DOHH2 (cell line): ENCODE measurements around the gene ST3GAL3.

Experiments used
- H3F3A ChIP-seq: fragments of 200-600 bp; sonication (generic), shearing (Covaris generic); 2 replicates; pipeline ENCODE4 v1.6.0; 2016; ENCODE audit warnings: antibody characterized with exemption, mild to moderate bottlenecking; ENCODE audit not compliant: control insufficient read depth, insufficient read depth
- H3K27ac ChIP-seq: fragments of 200-600 bp; sonication (generic); 2 replicates; pipeline ENCODE4 v1.5.1; 2014; ENCODE audit warnings: low read depth, mild to moderate bottlenecking, low read length, moderate library complexity
- H3K27me3 ChIP-seq: fragments of 200-600 bp; sonication (generic); 2 replicates; pipeline ENCODE4 v1.6.1; 2014; ENCODE audit warnings: mild to moderate bottlenecking, low read length, mixed read lengths; ENCODE audit not compliant: control insufficient read depth
- H3K36me3 ChIP-seq: fragments of 200-600 bp; sonication (generic); 2 replicates; pipeline ENCODE4 v1.6.1; 2014; ENCODE audit warnings: mild to moderate bottlenecking, low read length, moderate library complexity, mixed read lengths; ENCODE audit not compliant: control insufficient read depth
- H3K4me1 ChIP-seq: fragments of 200-600 bp; sonication (generic); 2 replicates; pipeline ENCODE4 v1.6.1; 2014; ENCODE audit warnings: mild to moderate bottlenecking, low read length, mixed read lengths; ENCODE audit not compliant: control insufficient read depth
- H3K4me2 ChIP-seq: fragments of 200-600 bp; sonication (generic); 2 replicates; pipeline ENCODE4 v1.6.0; 2014; ENCODE audit warnings: mild to moderate bottlenecking, low read length, moderate library complexity
- H3K4me3 ChIP-seq: fragments of 200-600 bp; sonication (generic); 2 replicates; pipeline ENCODE4 v1.5.1; 2014; ENCODE audit warnings: mild to moderate bottlenecking, low read length, mixed read lengths
- H3K79me2 ChIP-seq: fragments of 200-600 bp; sonication (generic); 2 replicates; pipeline ENCODE4 v1.6.1; 2014; ENCODE audit warnings: mild to moderate bottlenecking, low read length, mixed read lengths; ENCODE audit not compliant: control insufficient read depth
- H3K9me2 ChIP-seq: fragments of 200-600 bp; sonication (generic); replicated peaks from 2 replicates; pipeline ENCODE4 v1.6.1; 2014; ENCODE audit warnings: mild to moderate bottlenecking, low read length, mixed read lengths; ENCODE audit not compliant: control insufficient read depth
- H3K9me3 ChIP-seq: fragments of 200-600 bp; sonication (generic); 2 replicates; pipeline ENCODE4 v1.6.1; 2014; ENCODE audit warnings: antibody characterized with exemption, low read length, mixed read lengths; ENCODE audit not compliant: control insufficient read depth, insufficient read depth
- H4K20me1 ChIP-seq: fragments of 200-600 bp; sonication (generic); 2 replicates; pipeline ENCODE4 v1.6.0; 2014; ENCODE audit warnings: low read depth, mild to moderate bottlenecking, antibody characterized with exemption, low read length, moderate library complexity; ENCODE audit not compliant: control insufficient read depth, insufficient read depth
- EZH2phosphoT487 ChIP-seq: fragments of 200-600 bp; sonication (generic); IDR thresholded peaks from 2 replicates; pipeline ENCODE4 v1.6.1; 2017; ENCODE audit warnings: borderline replicate concordance, mild to moderate bottlenecking, antibody characterized with exemption, low read length, moderate library complexity, mixed read lengths
- TF ChIP-seq, protein P1 (sequence below): fragments of 200-600 bp; sonication (generic); IDR thresholded peaks from one replicate; pipeline ENCODE4 v1.5.1; 2014; ENCODE audit warnings: antibody characterized with exemption, mild to moderate bottlenecking, low read depth, low read length; ENCODE audit not compliant: poor library complexity, severe bottlenecking

ST3GAL3 gene

DNA sequence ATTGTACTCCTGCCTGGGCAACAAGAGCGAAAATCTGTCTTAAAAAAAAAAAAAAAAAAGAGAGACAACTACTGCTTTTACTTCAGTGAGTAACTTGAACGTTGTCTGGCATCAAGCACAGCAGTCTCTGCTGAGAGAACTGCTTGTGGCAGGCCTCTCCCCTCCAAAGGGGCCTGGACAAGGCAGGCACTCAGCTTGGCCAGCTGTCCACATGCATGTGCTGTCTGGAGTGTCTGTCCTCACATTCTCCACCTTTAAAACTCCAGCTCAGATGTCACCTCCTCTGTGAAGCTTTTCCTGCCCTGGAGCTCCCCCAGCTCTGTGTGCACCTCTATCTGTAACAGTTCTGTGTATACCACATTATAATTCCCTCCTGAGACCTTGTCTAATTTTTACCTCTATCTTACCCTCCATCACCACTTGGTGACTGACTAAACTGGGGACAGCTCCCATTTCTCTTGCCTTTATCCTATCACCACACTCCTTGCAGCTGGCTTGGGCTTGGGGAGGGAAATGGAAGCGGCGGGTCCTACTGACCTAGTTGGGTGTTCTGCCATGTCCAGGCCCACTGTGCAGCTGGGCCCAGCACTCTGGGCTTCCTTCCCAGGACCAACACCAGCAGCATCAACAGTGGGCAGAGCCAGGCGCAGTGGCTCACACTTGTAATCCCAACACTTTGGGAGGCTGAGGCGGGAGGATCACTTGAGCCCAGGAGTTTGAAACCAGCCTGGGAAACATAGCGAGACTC, 154.8 kb downstream of the ST3GAL3 start:
- no peaks in the 10 kb centered on the region for H3K4me1 ChIP-seq
- H3K27ac ChIP-seq, result no peak overlapping the region
- no peaks in the 10 kb centered on the region for H3K27me3 ChIP-seq
- no peaks in the 10 kb centered on the region for H4K20me1 ChIP-seq
- no peak overlapping the region for H3K4me3 ChIP-seq
- TF ChIP-seq, protein P1, sequence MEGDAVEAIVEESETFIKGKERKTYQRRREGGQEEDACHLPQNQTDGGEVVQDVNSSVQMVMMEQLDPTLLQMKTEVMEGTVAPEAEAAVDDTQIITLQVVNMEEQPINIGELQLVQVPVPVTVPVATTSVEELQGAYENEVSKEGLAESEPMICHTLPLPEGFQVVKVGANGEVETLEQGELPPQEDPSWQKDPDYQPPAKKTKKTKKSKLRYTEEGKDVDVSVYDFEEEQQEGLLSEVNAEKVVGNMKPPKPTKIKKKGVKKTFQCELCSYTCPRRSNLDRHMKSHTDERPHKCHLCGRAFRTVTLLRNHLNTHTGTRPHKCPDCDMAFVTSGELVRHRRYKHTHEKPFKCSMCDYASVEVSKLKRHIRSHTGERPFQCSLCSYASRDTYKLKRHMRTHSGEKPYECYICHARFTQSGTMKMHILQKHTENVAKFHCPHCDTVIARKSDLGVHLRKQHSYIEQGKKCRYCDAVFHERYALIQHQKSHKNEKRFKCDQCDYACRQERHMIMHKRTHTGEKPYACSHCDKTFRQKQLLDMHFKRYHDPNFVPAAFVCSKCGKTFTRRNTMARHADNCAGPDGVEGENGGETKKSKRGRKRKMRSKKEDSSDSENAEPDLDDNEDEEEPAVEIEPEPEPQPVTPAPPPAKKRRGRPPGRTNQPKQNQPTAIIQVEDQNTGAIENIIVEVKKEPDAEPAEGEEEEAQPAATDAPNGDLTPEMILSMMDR, result no peak
- no peak for TF ChIP-seq EZH2phosphoT487
- H3K9me3 ChIP-seq, result no peaks in the 10 kb centered on the region
- no peaks in the 10 kb centered on the region for H3K79me2 ChIP-seq
- H3K36me3 ChIP-seq, result no peaks in the 10 kb centered on the region
- H3K9me2 ChIP-seq, result no peaks in the 10 kb centered on the region
- H3F3A ChIP-seq, result no peaks in the 10 kb centered on the region
- H3K4me2 ChIP-seq, result no peak overlapping the region

DNA sequence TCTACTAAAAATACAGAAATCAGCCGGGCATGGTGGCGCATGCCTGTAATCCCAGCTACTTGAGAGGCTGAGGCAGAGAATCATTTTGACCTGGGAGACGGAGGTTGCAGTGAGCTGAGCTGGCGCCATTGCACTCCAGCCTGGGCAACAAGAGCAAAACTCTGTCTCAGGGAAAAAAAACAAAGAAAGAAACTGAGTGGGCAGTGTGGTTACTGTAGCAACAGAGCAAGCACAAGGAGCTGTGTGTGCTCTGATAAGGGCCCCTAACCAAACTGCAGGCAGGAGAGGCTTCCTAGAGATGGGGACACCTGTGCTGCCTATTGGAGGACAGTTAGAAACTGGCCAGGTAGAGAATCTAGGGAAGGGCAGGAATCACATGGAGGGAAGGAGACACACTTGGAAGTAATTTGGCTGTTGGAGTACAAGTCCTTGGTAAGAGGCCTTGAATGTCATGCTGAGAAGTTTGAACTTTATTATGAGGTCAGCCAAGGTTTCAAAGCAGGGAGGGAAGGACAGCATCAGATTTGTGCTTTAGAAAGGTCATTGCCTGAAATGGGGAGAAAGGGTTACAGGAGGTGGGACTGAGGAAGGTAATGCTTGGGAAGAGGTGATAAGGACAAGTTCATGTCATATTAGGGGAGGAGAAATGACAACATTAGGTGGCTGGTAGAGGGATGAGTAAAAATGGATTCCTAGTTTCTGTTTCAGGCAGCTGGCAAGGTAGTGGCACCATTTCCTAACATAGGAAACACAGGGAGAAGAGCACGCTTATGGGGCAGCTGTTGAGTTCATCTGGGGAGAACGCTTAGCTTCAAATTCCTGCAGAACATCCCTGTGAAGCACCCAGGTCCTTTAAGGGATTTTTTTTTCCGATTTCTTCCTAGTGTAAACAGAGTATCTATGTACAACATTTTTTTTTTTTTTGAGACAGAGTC, 157.0 kb downstream of the ST3GAL3 start:
- Histone ChIP-seq H3K79me2 (no peaks in the 10 kb centered on the region), H3K9me2 (no peaks in the 10 kb centered on the region), H4K20me1 (no peaks in the 10 kb centered on the region; the same call in 1 of the 2 replicates), H3K4me3 (no peak overlapping the region), H3K9me3 (no peaks in the 10 kb centered on the region), H3K4me2 (no peak overlapping the region), H3K36me3 (no peaks in the 10 kb centered on the region), H3F3A (no peaks in the 10 kb centered on the region), H3K27me3 (no peaks in the 10 kb centered on the region), H3K4me1 (no peaks in the 10 kb centered on the region), H3K27ac (no peak overlapping the region)
- TF ChIP-seq, protein P1, result no peak
- TF ChIP-seq EZH2phosphoT487, result no peak

DNA sequence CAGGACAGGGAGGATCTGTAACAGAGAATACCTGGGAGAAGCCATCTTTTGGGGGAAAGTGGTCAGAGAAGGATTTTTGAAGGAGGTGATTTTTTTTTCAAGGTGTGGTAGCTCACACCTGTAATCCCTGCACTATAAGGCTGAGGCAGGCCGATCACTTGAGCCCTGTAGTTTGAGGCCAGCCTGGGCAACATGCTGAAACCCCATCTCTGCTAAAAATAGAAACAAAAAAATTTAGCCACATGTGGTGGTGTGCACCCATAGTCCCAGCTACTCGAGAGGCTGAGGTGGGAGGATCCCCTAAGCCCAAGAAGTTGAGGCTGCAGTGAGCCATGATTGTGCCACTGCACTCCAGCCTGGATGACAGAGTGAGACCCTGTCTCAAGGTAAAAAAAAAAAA, 158.9 kb downstream of the ST3GAL3 start:
- H4K20me1 ChIP-seq, result no peaks in the 10 kb centered on the region; the same call in 1 of the 2 replicates
- no peaks in the 10 kb centered on the region for H3K9me3 ChIP-seq
- H3K4me3 ChIP-seq, result no peak overlapping the region
- no peaks in the 10 kb centered on the region for H3K4me1 ChIP-seq
- H3K4me2 ChIP-seq, result no peak overlapping the region
- H3K36me3 ChIP-seq, result no peaks in the 10 kb centered on the region
- no peaks in the 10 kb centered on the region for H3F3A ChIP-seq
- H3K27ac ChIP-seq, result no peak overlapping the region
- no peaks in the 10 kb centered on the region for H3K79me2 ChIP-seq
- no peaks in the 10 kb centered on the region for H3K27me3 ChIP-seq
- TF ChIP-seq EZH2phosphoT487, result no peak
- TF ChIP-seq, protein P1, result no peak
- H3K9me2 ChIP-seq, result no peaks in the 10 kb centered on the region
